KMS-11 (cell line): ENCODE measurements around the gene ZBTB42.

Source experiments
- H2AFZ ChIP-seq: fragments of 200-600 bp; sonication (generic); 2 replicates; pipeline ENCODE4 v1.6.1; 2016; ENCODE audit warnings: antibody characterized with exemption, mixed run types, low read depth
- H3K27ac ChIP-seq: fragments of 200-600 bp; sonication (generic); 2 replicates; pipeline ENCODE4 v1.6.1; 2016; ENCODE audit warnings: mild to moderate bottlenecking, mixed run types
- H3K27me3 ChIP-seq: fragments of 200-600 bp; sonication (generic); 2 replicates; pipeline ENCODE4 v1.6.1; 2017; ENCODE audit warnings: mild to moderate bottlenecking, low read depth, mixed run types, moderate library complexity; ENCODE audit not compliant: insufficient read depth
- H3K36me3 ChIP-seq: fragments of 200-600 bp; sonication (generic); 2 replicates; pipeline ENCODE4 v1.6.1; 2017; ENCODE audit warnings: mild to moderate bottlenecking, mixed run types; ENCODE audit not compliant: insufficient read depth
- H3K4me1 ChIP-seq: fragments of 200-600 bp; sonication (generic); 2 replicates; pipeline ENCODE4 v1.6.1; 2016; ENCODE audit warnings: mild to moderate bottlenecking, low read depth, mixed run types; ENCODE audit not compliant: poor library complexity, severe bottlenecking
- H3K4me2 ChIP-seq: fragments of 200-600 bp; sonication (generic); 2 replicates; pipeline ENCODE4 v1.7.0; 2016; ENCODE audit warnings: mild to moderate bottlenecking, mixed run types
- H3K4me3 ChIP-seq: fragments of 200-600 bp; sonication (generic); IDR thresholded peaks from 2 replicates; pipeline ENCODE4 v1.6.1; 2017; ENCODE audit warnings: low read depth, low read length, mixed read lengths; ENCODE audit not compliant: insufficient read depth
- H3K79me2 ChIP-seq: fragments of 200-600 bp; sonication (generic); 2 replicates; pipeline ENCODE4 v1.6.1; 2016; ENCODE audit warnings: low read depth, mixed run types; ENCODE audit not compliant: insufficient read depth
- H3K9ac ChIP-seq: fragments of 200-600 bp; sonication (generic); 2 replicates; pipeline ENCODE4 v1.6.1; 2016; ENCODE audit warnings: mild to moderate bottlenecking, mixed run types
- H4K20me1 ChIP-seq: fragments of 200-600 bp; sonication (generic); 2 replicates; pipeline ENCODE4 v1.6.1; 2016; ENCODE audit warnings: mild to moderate bottlenecking, mixed run types; ENCODE audit not compliant: insufficient read depth
- TF ChIP-seq, protein P1 (sequence below): fragments of 200-600 bp; sonication (generic); conservative IDR thresholded peaks from 2 replicates; pipeline ENCODE4 v1.6.1; 2017; ENCODE audit warnings: low read depth, mild to moderate bottlenecking, antibody characterized with exemption, low read length, moderate library complexity, mixed read lengths

Gene ZBTB42

DNA sequence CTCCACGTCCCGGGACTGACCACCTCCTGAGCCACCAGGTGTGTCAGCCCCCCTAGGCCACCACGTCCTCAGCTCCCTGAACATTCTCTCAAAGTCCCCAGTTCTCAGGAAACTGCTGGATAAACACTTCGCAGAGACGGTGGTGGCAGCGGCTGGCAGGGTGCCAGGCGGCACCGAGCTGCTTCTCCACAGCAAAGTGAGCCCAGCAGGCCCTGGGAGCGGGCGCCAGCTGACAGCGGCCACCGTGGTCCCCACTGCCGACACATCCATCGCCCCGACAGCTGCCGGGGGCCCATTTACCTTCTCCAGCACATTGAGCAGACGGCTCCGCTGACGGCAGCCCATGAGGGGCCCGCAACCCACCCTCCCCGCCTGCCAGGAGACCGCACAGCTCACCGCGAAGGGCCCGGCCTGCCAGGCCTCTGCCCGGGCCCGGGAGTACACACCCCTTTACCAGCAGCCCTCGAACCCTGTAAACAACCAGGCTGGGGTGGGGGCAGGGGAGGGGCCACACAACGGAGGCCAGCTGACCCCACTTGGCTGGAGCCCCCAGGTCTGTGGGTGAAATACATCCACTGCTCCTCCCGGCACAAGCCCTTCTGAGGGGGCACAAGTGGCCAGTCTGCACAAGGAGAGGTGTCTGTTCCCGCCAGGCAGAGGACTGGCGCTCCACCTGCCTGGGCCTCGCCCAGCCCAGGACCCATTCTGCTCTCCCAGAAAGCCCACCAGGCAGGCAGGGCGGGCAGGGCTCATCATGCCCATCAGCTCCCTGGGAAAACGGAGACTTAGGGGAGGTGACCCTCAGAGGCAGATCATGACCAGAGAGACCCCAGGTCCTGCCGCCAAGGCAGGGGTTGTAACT lies 15.8 kb upstream of the ZBTB42 start:
- no peaks in the 10 kb centered on the region for H3K36me3 ChIP-seq
- H3K79me2 ChIP-seq, result no peaks in the 10 kb centered on the region
- no peak overlapping the region for H3K27ac ChIP-seq
- no peaks in the 10 kb centered on the region for H4K20me1 ChIP-seq
- TF ChIP-seq, protein P1, sequence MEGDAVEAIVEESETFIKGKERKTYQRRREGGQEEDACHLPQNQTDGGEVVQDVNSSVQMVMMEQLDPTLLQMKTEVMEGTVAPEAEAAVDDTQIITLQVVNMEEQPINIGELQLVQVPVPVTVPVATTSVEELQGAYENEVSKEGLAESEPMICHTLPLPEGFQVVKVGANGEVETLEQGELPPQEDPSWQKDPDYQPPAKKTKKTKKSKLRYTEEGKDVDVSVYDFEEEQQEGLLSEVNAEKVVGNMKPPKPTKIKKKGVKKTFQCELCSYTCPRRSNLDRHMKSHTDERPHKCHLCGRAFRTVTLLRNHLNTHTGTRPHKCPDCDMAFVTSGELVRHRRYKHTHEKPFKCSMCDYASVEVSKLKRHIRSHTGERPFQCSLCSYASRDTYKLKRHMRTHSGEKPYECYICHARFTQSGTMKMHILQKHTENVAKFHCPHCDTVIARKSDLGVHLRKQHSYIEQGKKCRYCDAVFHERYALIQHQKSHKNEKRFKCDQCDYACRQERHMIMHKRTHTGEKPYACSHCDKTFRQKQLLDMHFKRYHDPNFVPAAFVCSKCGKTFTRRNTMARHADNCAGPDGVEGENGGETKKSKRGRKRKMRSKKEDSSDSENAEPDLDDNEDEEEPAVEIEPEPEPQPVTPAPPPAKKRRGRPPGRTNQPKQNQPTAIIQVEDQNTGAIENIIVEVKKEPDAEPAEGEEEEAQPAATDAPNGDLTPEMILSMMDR, result no peak
- no peaks in the 10 kb centered on the region for H3K27me3 ChIP-seq
- H3K9ac ChIP-seq, result no peak overlapping the region
- no peak overlapping the region for H3K4me3 ChIP-seq
- no peaks in the 10 kb centered on the region for H3K4me1 ChIP-seq
- H2AFZ ChIP-seq, result no peak overlapping the region
- no peak overlapping the region for H3K4me2 ChIP-seq

GRCh38 chr14:104785708-104786080 lies 15.2 kb upstream of the ZBTB42 start:
- H4K20me1 ChIP-seq, result no peaks in the 10 kb centered on the region
- no peak overlapping the region for H3K9ac ChIP-seq
- no peak overlapping the region for H3K27ac ChIP-seq
- no peaks in the 10 kb centered on the region for H3K27me3 ChIP-seq
- no peaks in the 10 kb centered on the region for H3K4me1 ChIP-seq
- H3K4me3 ChIP-seq, result no peak overlapping the region
- no peak overlapping the region for H2AFZ ChIP-seq
- TF ChIP-seq, protein P1, result no peak
- H3K79me2 ChIP-seq, result no peaks in the 10 kb centered on the region
- no peaks in the 10 kb centered on the region for H3K36me3 ChIP-seq
- no peak overlapping the region for H3K4me2 ChIP-seq

DNA sequence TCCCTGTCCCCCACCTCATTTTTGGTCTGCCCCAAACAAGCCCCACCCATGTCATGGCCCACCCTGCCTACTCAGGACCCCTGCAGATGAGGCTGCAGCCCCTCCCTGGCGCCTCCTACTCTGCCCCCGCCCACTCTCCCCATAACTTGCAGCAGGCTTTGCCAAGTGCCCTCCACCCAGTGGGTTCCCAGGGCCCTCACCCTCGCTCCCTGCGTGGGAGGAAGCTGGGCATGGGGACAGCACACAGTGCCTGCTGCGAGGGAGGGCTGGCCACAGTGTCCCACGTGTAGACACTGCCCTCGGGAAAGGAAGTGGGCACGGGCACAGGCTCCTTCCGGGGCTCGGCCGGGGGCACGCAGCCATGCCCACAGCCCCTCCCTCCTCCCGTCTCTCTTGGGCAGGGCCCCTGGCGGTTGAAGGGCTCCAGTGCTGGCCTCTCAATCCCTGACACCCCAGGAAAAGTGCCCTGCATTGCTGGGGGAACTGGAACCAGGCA lies 14.8 kb upstream of the ZBTB42 start:
- Histone ChIP-seq H2AFZ (no peak overlapping the region), H3K4me3 (no peak overlapping the region), H3K27ac (no peak overlapping the region), H3K9ac (no peak overlapping the region), H3K36me3 (no peaks in the 10 kb centered on the region), H3K4me1 (no peaks in the 10 kb centered on the region), H4K20me1 (no peaks in the 10 kb centered on the region), H3K27me3 (no peaks in the 10 kb centered on the region), H3K4me2 (no peak overlapping the region), H3K79me2 (no peaks in the 10 kb centered on the region)
- TF ChIP-seq, protein P1, result no peak

DNA sequence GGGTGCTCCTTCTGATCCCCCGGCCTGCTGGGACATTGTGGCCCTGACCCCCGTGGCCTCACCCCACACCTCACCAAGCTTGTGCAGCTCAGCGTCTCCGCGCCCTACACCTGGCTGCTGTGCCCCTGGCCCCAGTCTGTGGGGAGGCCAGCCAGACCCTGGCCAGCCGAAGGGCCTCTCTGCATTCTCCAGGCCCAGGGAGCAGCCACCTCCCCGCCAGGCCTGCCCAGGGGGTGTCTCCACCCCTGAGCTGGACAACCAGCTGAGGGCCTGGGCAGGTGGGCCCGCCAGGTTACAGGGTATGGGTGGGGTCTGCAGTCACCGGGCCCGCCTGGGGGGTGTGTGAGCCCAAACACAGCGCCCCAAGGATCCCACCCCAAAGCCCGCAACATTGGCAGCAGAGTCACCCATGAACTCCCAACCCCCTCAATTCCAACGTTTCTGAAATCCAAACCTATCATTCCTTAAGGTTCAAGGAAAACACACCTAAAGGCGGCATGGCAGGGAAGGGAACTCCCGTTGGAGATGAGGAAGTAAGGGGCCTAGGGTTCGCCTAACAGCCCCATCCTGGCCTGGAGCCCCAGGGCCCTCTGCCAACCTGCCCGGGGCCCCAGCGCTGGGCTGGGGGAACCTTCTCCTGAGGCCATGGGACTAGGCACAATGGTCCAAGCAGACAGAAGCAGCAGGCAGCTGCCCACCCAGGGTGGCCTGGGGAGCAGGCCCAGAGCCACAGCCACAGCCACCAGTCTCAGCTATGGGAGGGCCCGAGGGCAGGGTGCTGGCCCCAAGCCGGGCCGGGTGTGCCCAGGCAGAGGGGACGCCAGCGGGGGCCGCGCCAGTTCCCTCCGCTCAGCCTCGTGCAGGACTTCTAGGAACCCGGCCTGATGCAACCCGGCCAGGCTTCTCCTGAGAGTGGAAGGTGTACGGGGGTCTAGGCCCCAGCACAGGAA lies 13.9 kb upstream of the ZBTB42 start:
- Histone ChIP-seq H3K4me3 (no peak overlapping the region), H3K9ac (no peak overlapping the region), H3K4me2 (no peak overlapping the region), H3K79me2 (no peaks in the 10 kb centered on the region), H4K20me1 (no peaks in the 10 kb centered on the region), H3K27ac (no peak overlapping the region), H3K4me1 (no peaks in the 10 kb centered on the region), H3K27me3 (no peaks in the 10 kb centered on the region), H3K36me3 (no peaks in the 10 kb centered on the region), H2AFZ (no peak overlapping the region)
- TF ChIP-seq, protein P1, result no peak
